Stimulated activated CD8-positive, alpha-beta memory T cell treated with anti-CD3 and anti-CD28 coated beads, Interleukin-15, amount 100 ng/mL, for 1 hour (primary cell): Measurements from ENCODE around the gene TYMP.
A peak's percentile ranks its signal among the peaks of the same experiment; 100 is the strongest.

Experiments
- DNase-seq: peaks from one replicate; pipeline ENCODE4 v3.0.0-alpha.2; 2020; ENCODE audit warnings: low read depth

Gene TYMP

GRCh38 chr22:50483977-50484853 is 45.6 kb downstream of the TYMP start:
- DNase-seq, result no peak

GRCh38 chr22:50483556-50483955 is 46.3 kb downstream of the TYMP start:
- DNase-seq, result no peak

DNA sequence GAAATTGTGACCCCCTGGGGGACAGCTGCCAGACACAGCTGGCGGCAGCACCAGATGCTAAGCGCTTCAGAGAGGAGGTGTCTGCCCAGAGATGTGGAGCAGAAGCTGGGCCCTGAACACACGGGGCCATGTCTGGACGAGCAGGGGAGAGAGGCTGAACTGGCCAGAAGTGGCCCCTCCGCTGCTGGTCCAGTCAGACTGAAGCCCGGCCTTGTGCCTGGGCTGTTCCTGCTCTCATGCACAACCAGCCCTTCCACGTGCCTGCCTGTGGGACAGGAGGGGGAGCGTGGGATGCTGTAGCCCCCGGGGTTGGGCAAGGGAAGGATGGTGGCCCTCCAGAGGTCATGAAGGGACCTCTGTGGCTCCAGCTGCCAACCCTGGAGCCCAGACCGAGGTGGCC is 46.7 kb downstream of the TYMP start:
- no peak for DNase-seq

GRCh38 chr22:50482107-50483074 is 47.4 kb downstream of the TYMP start:
- DNase-seq, result no peak

- peak; percentile 40 for DNase-seq
These were observed 48.2 kb downstream of the TYMP start, which contains the start of gene ADM2 for GRCh38 chr22:50481440-50482106. Gene ADM2 (plus strand): TSS chr22:50481543. CDS start chr22:50481848, 305 bp downstream.

DNA sequence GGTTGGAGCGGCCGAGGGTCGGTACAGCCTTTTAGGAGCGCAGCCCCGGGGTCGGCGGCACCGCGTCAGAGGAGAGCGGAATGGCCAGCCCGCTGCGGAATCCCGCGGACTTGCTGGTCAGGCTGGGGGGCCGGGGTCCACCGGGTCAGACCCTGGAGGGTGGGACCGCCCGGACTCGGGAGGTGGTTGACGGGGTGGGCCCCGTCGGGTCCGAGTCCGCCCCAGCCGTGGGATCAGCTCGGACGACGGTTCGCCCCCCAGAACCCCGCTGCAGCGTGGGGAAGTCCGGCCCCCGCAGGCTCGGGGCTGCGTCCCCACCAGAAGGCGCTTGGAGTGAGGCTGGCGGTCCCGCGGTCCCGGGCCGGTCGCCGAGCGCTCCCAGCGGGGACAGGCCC is 48.8 kb downstream of the TYMP start:
- DNase-seq, result no peak

GRCh38 chr22:50479721-50480120 is 50.1 kb downstream of the TYMP start:
- no peak for DNase-seq

- no peak for DNase-seq
These were observed 51.9 kb downstream of the TYMP start for GRCh38 chr22:50477923-50478322.

DNA sequence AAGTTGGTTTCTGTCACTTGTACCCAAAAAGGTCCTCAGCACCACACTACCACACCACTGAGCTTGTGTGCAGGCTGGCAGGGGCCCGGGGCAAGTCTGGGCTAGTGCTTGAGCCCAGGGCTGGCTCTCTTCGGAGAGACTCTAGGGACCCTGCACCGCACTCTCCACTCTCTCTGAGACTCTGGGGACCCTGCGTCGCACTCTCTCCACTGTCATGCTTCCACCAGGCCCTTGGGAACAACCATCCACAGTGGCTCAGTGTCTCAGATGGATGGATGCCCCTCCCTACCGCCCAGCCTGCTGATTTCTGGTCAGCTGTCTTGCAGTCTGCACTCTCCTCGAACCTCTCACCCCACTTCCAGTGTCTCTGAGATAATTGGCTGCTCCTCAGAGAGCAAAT is 52.9 kb downstream of the TYMP start:
- no peak for DNase-seq
